GM12878 (cell line): ENCODE measurements around the gene RREB1. TPM values are rescaled to one million over a fixed set of nuclear protein-coding genes. Genes with fewer than 3 reads are reported as not detected.

ENCODE experiments used
- ATAC-seq: fragments of 200-7000 bp; cut with Tn5 transposase; 3 replicates; pipeline ENCODE4 v1.9.1; 2020; ENCODE audit warnings: mild to moderate bottlenecking, moderate library complexity
- BruUV-seq: library from RNA; stranded (reverse); fragments of 400-500 nt; replicated peaks from 2 replicates; lab custom pipeline; 2021; lab: Mats Ljungman, UMichigan
- CTCF ChIA-PET: fragments of 300-600 bp; sonication (Branson Sonifier 250); formaldehyde crosslinking; extraction: SDS; loops from one replicate; lab custom pipeline; 2021; ENCODE audit warnings: inconsistent platforms; lab: Yijun Ruan, JAX
- POLR2A ChIA-PET: fragments of 350-600 bp; formaldehyde crosslinking; extraction: SDS; loops from one replicate; lab custom pipeline; 2021; ENCODE audit warnings: inconsistent platforms; lab: Charles Lee
- RAD21 ChIA-PET: fragments of 300-600 bp; sonication (Branson Sonifier 250); formaldehyde crosslinking; loops from one replicate; lab custom pipeline; 2023; ENCODE audit warnings: antibody characterized with exemption; ENCODE audit not compliant: unreplicated experiment; lab: Charles Lee
- SMC1A ChIA-PET: fragments of 300-600 bp; sonication (Branson Sonifier 250); formaldehyde crosslinking; loops from one replicate; lab custom pipeline; 2023; ENCODE audit not compliant: unreplicated experiment, uncharacterized antibody; lab: Charles Lee
- DNase-seq: peaks from one replicate; pipeline ENCODE4 v3.0.0-alpha.2; 2011; ENCODE audit warnings: low read depth, low spot score
- FAIRE-seq: peaks from 3 replicates; lab custom pipeline; 2011; peaks lifted over from hg19 to GRCh38; lab: Jason Lieb, UNC
- H2AFZ ChIP-seq: 2 replicates; pipeline ENCODE4 v1.6.0; 2011; ENCODE audit warnings: low read depth, low read length, control low read depth; ENCODE audit not compliant: control insufficient read depth
- H3K27ac ChIP-seq: 2 replicates; pipeline ENCODE4 v1.5.1; 2011; ENCODE audit warnings: control low read depth; ENCODE audit not compliant: control insufficient read depth, insufficient read depth
- H3K27me3 ChIP-seq, 2 experiments: replicated peaks in 1 of 2; 2 replicates each; pipeline versions ENCODE4 v1.6.0 to v1.6.1; 2011; ENCODE audit warnings: low read length in 1 of 2; ENCODE audit not compliant: control insufficient read depth in 2 of 2, insufficient read depth in 2 of 2
- H3K36me3 ChIP-seq, 2 experiments: 2 replicates each; pipeline ENCODE4 v1.5.1; 2011; ENCODE audit warnings: low read length in 1 of 2; ENCODE audit not compliant: control insufficient read depth in 2 of 2, insufficient read depth in 2 of 2
- H3K4me1 ChIP-seq: 2 replicates; pipeline ENCODE4 v1.6.1; 2011; ENCODE audit warnings: mild to moderate bottlenecking, low read length, moderate library complexity, mixed read lengths; ENCODE audit not compliant: control insufficient read depth, insufficient read depth
- H3K4me2 ChIP-seq: 2 replicates; pipeline ENCODE4 v1.6.0; 2011; ENCODE audit warnings: control low read depth; ENCODE audit not compliant: control insufficient read depth, insufficient read depth
- H3K4me3 ChIP-seq: fragments of 200-600 bp; sonication (generic); 2 replicates; pipeline ENCODE4 v1.5.1; 2016
- H3K79me2 ChIP-seq: 2 replicates; pipeline ENCODE4 v1.6.0; 2011; ENCODE audit warnings: low read length; ENCODE audit not compliant: control insufficient read depth, insufficient read depth
- H3K9ac ChIP-seq: 2 replicates; pipeline ENCODE4 v1.8.0; 2011; ENCODE audit warnings: low read length, control low read depth, mixed read lengths; ENCODE audit not compliant: control insufficient read depth, insufficient read depth
- H3K9me3 ChIP-seq: replicated peaks from 3 replicates; pipeline ENCODE4 v1.5.1; 2011; ENCODE audit warnings: mild to moderate bottlenecking, low read length; ENCODE audit not compliant: control insufficient read depth, insufficient read depth
- H4K20me1 ChIP-seq: 2 replicates; pipeline ENCODE4 v1.6.0; 2011; ENCODE audit not compliant: control insufficient read depth, insufficient read depth
- CBX3 ChIP-seq: fragments of 200-600 bp; sonication (generic); IDR thresholded peaks from 2 replicates; pipeline ENCODE4 v1.6.1; 2016; ENCODE audit warnings: low read depth, borderline replicate concordance
- RBBP5 ChIP-seq: fragments of 200-600 bp; sonication (generic); conservative IDR thresholded peaks from 2 replicates; pipeline ENCODE4 v1.6.1; 2016
- ZNF687 ChIP-seq: fragments of 450-650 bp; IDR thresholded peaks from 2 replicates; pipeline ENCODE4 v1.6.1; 2017; ENCODE audit warnings: mild to moderate bottlenecking, moderate library complexity
- WGBS: methylation state at CpG from one replicate; pipeline ENCODE4 v1.1.6; 2016; ENCODE audit warnings: low lambda C conversion rate; ENCODE audit not compliant: insufficient replicate concordance, insufficient coverage; ENCODE audit errors: missing lambda C conversion rate; 5-methylcytosine and 5-hydroxymethylcytosine counted together
- in situ Hi-C: fragments of 300-500 bp; cut with MboI; formaldehyde crosslinking; loops from 9 replicates; pipeline ENCODE4 v1.14.3; 2018; ENCODE audit warnings: mixed read lengths
- intact Hi-C: fragments of 100-400 bp; cut with micrococcal nuclease; formaldehyde crosslinking; loops from one replicate; pipeline ENCODE4 v1.14.2; 2022; ENCODE audit not compliant: unreplicated experiment
- polyA plus RNA-seq, 11 experiments: library from polyadenylated mRNA; depleted of rRNA in 4 of 11; unstranded in 6 of 11; stranded (reverse) in 5 of 11; fragments of >200 nt; fragmentation: Nextera tagmentation in 4 of 11; fragmentation: Illumina TruSeq in 1 of 11; extraction: Ambion mirVana in 4 of 11; extraction: Trizol in 1 of 11; gene quantifications; 1 replicate in 1 of 11; 2 replicates in 10 of 11; pipeline versions ENCODE4 v1.2.1 to v1.2.3, GENCODE V29; 2011 to 2016; ENCODE audit warnings: inconsistent platforms in 2 of 11, missing spikeins in 2 of 11, low read depth in 1 of 11
- total RNA-seq, 4 experiments: library from RNA; depleted of rRNA in 3 of 4; stranded (reverse); fragments of >200 nt in 3 of 4; fragmentation: Illumina TruSeq in 1 of 4; extraction: Trizol in 1 of 4; gene quantifications; 2 replicates each; pipeline versions ENCODE4 v1.2.1 to v1.2.3, GENCODE V29; 2013 to 2021

Gene RREB1
- total and polyA plus RNA-seq, 10 of the 15 experiments (the other 5 are each of a cell fraction or from before 2014, with no cell fraction given): 1.9 to 30.3 (median 8.6) TPM

DNA sequence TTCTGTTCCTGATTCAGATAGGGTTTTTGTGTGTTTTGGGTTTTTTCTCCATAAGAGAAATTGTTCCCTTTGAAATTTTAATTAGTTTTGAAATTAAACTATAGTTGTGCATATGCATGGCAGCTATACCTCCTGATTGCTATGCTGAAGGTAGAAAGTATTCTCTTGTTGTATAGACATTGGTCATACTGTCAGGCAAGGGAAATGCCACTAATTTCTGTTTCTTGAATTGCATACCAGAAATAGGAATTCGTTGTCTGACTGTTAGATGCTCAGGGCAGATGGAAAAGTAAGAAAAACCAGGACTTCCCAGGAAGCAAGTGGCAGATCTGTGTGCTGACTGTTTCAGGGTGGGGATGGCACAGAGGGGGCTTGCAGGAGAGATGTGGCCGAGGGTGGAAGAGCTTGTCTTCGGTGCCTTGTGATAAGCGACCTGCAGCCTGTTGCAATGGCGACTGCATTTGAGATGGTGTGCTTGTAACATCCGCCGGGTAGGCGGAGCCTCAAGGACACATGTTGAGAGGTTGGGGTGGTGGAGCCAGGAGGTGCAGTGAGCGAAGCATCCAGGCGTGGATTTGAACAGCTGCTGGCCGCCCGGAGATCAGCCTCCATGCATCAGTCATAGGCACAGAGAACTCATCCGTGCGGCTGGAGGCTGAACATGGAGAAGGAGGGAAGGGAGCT, 42.8 kb downstream of the RREB1 start:
- DNase-seq (no peak), ATAC-seq (no peak), FAIRE-seq (no peak)
- SMC1A ChIA-PET: interaction anchor here (1.6 to 8.4 kb wide), 5 partner anchors 10 to 39 kb away, joined by 3 to 256 read pairs (median 17); no protein-coding TSS in a partner anchor
- in situ Hi-C loops: no loop called here
- RAD21 ChIA-PET: interaction anchor here (1.0 kb wide), 1 partner anchor 13 kb away, joined by 3 read pairs; no protein-coding TSS in a partner anchor
- peaks cover 68% of the 10 kb centered on the region for H3K4me1 ChIP-seq
- no peaks in the 10 kb centered on the region for H4K20me1 ChIP-seq
- POLR2A ChIA-PET: interaction anchor here (0.8 to 1.4 kb wide), 3 partner anchors 15 to 36 kb away, joined by 3 to 7 read pairs (median 4); no protein-coding TSS in a partner anchor
- no peaks in the 10 kb centered on the region for H3K27me3 ChIP-seq
- BruUV-seq: no TSS peak
- H2AFZ ChIP-seq: no peak overlapping the region
- no peak for TF ChIP-seq CBX3
- H3K4me3 ChIP-seq: no peak overlapping the region
- WGBS: 87% methylated on average over 14 of the region's 14 CpGs
- H3K27ac ChIP-seq: no peak overlapping the region
- peaks cover 93% of the 10 kb centered on the region for H3K79me2 ChIP-seq
- H3K9ac ChIP-seq: no peak overlapping the region
- intact Hi-C loops: loop anchor here (10.0 kb wide), 1 partner anchor 356 kb away; no protein-coding TSS in a partner anchor
- no peaks in the 10 kb centered on the region for H3K9me3 ChIP-seq
- CTCF ChIA-PET: interaction anchor here (8.2 kb wide), 1 partner anchor 13 kb away, joined by 63 read pairs; no protein-coding TSS in a partner anchor
- H3K36me3 ChIP-seq: peaks cover 0 to 2% of the 10 kb centered on the region in 2 experiments
- no peak overlapping the region; the same call in 1 of the 2 replicates for H3K4me2 ChIP-seq

DNA sequence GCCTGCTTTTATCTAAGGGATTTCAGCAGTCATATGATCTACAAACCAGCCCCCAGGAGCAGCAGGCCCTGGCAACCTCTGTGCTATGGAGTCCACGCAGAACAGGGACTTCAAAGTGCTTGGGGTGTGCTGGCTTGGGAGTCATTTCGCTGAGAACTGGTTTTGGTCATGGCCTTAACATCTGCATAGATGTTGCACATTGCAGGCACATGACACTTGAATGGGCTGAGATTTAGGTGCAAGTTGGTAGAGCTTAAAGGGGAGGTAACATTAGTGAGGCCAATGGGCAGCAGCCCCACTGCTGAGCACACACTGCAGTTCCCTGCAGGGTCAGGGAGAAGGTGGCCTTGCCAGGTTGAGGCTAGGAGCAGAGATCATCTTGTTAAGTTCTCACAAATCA, 43.6 kb downstream of the RREB1 start:
- ChIA-PET POLR2A (interaction anchor here (0.5 to 5.8 kb wide), 6 partner anchors 8 to 102 kb away, joined by 3 to 63 read pairs (median 6); no protein-coding TSS in a partner anchor), CTCF (interaction anchor here (1.0 to 8.2 kb wide), 6 partner anchors 9 to 64 kb away, joined by 3 to 63 read pairs (median 4); no protein-coding TSS in a partner anchor), SMC1A (interaction anchor here (0.6 to 8.4 kb wide), 8 partner anchors 10 to 78 kb away, joined by 3 to 256 read pairs (median 14); no protein-coding TSS in a partner anchor), RAD21 (interaction anchor here (2.2 to 6.2 kb wide), 5 partner anchors 6 to 51 kb away, joined by 6 to 87 read pairs (median 15); no protein-coding TSS in a partner anchor)
- H3K4me3 ChIP-seq: no peak overlapping the region
- FAIRE-seq (no peak), DNase-seq (no peak), ATAC-seq (no peak)
- TF ChIP-seq ZNF687: 0 out of 2 replicates have a peak, but pooled peaks have one; percentile 13
- no peak for TF ChIP-seq RBBP5
- H3K9ac ChIP-seq: no peak overlapping the region; the same call in 1 of the 2 replicates
- in situ Hi-C loops (no loop called here), intact Hi-C loops (loop anchor here (10.0 kb wide), 1 partner anchor 357 kb away; no protein-coding TSS in a partner anchor)
- peak overlapping the region; percentile 30; the same call in 1 of the 2 replicates for H3K4me2 ChIP-seq
- no TSS peak for BruUV-seq
- 84% methylated on average over 2 of the region's 2 CpGs for WGBS
- no peaks in the 10 kb centered on the region for H3K9me3 ChIP-seq
- no peak overlapping the region for H2AFZ ChIP-seq
- H3K4me1 ChIP-seq: peaks cover 65% of the 10 kb centered on the region
- peaks cover 0 to 2% of the 10 kb centered on the region in 2 experiments for H3K36me3 ChIP-seq
- no peaks in the 10 kb centered on the region for H4K20me1 ChIP-seq
- peak overlapping the region; percentile 51 for H3K27ac ChIP-seq
- H3K27me3 ChIP-seq: no peaks in the 10 kb centered on the region
- peaks cover 89% of the 10 kb centered on the region for H3K79me2 ChIP-seq
